NOMO-1 (cell line): Measurements from ENCODE around the gene PSG6.
"Not testable (repeated sequence)": the region's sequence is repeated elsewhere in the genome, so short reads cannot be mapped to it uniquely, and the experiment has no call there.

Experiments used
- DNase-seq, 2 experiments: peaks; one replicate each; lab custom pipeline; 2025; ENCODE audit not compliant: unreplicated experiment in 2 of 2; lab: John Stamatoyannopoulos, UW

Gene PSG6

GRCh38 chr19:42917634-42918033 lies at the start of gene PSG6:
Gene PSG6, minus strand, starts transcription at chr19:42917894. Its CDS starts 102 bp downstream, at chr19:42917792.
- DNase-seq = not testable (repeated sequence)

- DNase-seq = no peak
These were observed 47.5 kb upstream of the PSG6 start for GRCh38 chr19:42965176-42965575.

- no peak for DNase-seq
These were observed 43.4 kb upstream of the PSG6 start for GRCh38 chr19:42961119-42961518.

GRCh38 chr19:42952126-42952525 lies 34.4 kb upstream of the PSG6 start:
- DNase-seq = not testable (repeated sequence)

GRCh38 chr19:42951476-42951875 lies 33.8 kb upstream of the PSG6 start:
- DNase-seq = not testable (repeated sequence)

- no peak for DNase-seq
These were observed 24.6 kb upstream of the PSG6 start for GRCh38 chr19:42942187-42942789.

- DNase-seq = not testable (repeated sequence)
These were observed 19.4 kb upstream of the PSG6 start, which contains the start of gene PSG7 for GRCh38 chr19:42937107-42937506. Gene PSG7, minus strand, starts transcription at chr19:42937207. Its CDS starts 131 bp downstream, at chr19:42937076.

- DNase-seq = not testable (repeated sequence)
These were observed 17.0 kb upstream of the PSG6 start for GRCh38 chr19:42934726-42935125.

- not testable (repeated sequence) for DNase-seq
These were observed 16.5 kb upstream of the PSG6 start for GRCh38 chr19:42934183-42934582.

- DNase-seq = not testable (repeated sequence)
These were observed 15.7 kb upstream of the PSG6 start for GRCh38 chr19:42933412-42933811.

- DNase-seq = not testable (repeated sequence)
These were observed 14.9 kb upstream of the PSG6 start for GRCh38 chr19:42932485-42933101.

- DNase-seq = not testable (repeated sequence)
These were observed 12.5 kb upstream of the PSG6 start for GRCh38 chr19:42930214-42930613.

GRCh38 chr19:42928896-42929295 lies 11.2 kb upstream of the PSG6 start:
- DNase-seq = no peak

GRCh38 chr19:42926781-42927180 lies 9.1 kb upstream of the PSG6 start:
- DNase-seq = no peak

- DNase-seq = peak in 1 of 2 experiments; percentile 0
These were observed 5.4 kb upstream of the PSG6 start for GRCh38 chr19:42923106-42923505.

GRCh38 chr19:42920971-42921370 lies 3.3 kb upstream of the PSG6 start:
- DNase-seq = not testable (repeated sequence)

- DNase-seq = no peak
These were observed 2.0 kb upstream of the PSG6 start for GRCh38 chr19:42919757-42920079.

- DNase-seq = not testable (repeated sequence)
These were observed 1.5 kb upstream of the PSG6 start for GRCh38 chr19:42919070-42919756.

GRCh38 chr19:42918377-42919069 lies 829 bp upstream of the PSG6 start:
- DNase-seq = not testable (repeated sequence)

GRCh38 chr19:42916931-42917330 lies 763 bp downstream of the PSG6 start:
- not testable (repeated sequence) for DNase-seq

GRCh38 chr19:42913516-42913915 lies 4.2 kb downstream of the PSG6 start:
- not testable (repeated sequence) for DNase-seq
